Stimulated activated naive CD4-positive, alpha-beta T cell treated with Interleukin-2 at 50 U/mL for 16 hours (primary cell): ENCODE measurements around the gene CAPN15.
"Not testable (repeated sequence)": the region's sequence is repeated elsewhere in the genome, so short reads cannot be mapped to it uniquely, and the experiment has no call there.

Source experiments
- DNase-seq: peaks from one replicate; lab custom pipeline; 2025; lab: John Stamatoyannopoulos, UW

Gene CAPN15

DNA sequence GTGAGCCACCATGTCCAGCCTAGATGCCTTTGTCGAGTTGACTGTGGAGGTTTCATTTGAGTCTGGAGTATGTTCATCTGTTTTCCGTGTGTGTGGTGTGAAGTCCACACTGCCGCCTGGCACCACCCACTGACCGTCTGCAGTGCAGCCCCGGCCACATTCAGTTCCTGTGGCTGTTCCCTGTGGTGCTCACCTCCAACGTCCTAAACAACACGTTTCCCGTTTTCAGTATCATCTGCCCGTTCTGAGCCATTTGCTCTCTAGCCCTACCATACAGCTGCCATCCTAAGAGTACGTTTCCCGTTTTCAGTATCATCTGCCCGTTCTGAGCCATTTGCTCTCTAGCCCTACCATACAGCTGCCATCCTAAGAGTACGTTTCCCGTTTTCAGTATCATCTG lies 20.0 kb upstream of the CAPN15 start:
- DNase-seq = not testable (repeated sequence)

DNA sequence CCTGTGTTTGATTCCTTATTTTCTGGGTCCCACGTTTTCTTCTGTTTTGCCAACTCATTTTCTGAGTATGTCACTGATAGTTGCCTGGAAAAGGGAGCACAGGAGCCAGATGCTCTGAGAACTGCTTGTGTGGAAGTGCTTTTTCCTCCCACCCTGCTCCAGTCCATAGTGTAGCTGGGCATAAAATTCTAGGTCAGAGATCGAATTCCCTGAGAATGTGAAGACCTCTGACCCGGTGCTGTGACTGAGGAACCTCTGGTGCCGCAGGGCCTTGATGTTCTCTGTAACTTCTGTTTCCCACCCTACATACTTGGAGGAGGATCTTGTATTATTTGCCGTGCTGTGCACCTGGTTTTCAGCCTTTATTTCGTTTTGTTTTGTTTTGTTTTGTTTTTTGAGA lies 19.5 kb upstream of the CAPN15 start:
- no peak for DNase-seq

DNA sequence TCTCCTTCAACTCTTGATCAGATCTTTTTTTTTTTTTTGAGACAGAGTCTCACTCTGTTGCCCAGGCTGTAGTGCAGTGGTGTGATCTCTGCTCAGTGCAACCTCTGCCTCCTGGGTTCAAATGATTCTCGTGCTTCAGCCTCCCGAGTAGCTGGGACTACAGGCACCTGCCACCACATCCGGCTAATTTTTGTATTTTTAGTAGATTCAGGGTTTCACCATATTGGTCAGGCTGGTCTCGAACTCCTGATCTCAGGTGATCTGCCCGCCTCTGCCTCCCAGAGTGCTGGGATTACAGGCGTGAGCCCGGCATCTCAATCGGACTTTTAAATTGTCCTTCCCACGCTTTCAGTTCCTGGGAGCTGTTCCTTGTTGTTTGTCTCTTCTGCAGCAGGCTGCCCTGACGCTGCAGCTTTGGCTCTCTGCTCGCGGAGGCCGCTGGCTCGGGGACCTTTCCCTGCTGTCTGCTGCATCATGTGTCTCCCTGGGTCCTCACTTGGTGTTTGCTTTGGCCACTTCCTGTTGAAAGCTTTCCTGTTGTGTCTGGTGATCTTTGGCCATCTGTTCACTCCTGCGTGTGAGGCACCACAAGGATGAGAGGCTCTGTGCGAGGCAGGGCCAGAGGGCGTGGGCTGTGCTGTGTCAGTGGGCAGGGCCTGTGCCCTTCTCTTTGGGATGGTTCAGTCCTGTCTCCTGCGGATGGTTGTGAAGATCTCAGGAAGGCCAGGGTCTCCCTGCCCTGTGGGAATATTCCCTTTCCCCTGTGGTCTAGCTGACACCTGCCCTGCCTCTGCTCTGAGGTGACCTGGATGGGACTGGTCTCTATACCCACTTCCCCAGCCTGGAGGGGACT lies 18.4 kb upstream of the CAPN15 start:
- no peak for DNase-seq

DNA sequence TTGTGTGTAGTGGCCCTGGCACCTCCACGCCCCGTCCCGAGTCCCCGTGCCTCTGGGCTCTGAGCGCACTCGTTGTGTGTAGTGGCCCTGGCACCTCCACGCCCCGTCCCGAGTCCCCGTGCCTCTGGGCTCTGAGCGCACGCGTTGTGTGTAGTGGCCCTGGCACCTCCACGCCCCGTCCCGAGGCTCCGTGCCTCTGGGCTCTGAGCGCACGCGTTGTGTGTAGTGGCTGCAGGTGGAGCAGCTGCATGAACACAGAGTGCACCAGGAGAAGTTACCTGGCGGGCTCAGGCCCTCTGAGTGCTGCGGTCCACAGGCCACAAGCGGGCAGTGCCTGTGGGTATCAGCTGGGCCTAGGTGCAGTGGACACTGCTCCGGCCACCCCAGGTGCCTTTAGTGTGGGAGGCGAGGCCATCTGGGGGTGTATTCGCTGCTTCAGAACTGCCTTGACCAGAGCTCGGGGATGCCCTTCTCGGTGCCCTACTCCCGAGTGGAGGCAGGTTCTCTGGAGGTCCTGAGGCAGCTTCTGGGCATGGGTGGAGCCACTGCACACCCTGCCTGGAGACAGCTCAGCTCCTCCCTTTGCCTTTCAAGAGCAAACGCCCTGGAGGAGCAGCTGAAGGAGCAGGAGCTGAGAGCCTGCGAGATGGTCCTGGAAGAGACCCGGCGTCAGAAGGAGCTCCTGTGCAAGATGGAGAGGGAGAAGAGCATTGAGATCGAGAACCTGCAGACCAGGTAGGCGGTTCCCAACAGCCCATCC lies 17.3 kb upstream of the CAPN15 start:
- no peak for DNase-seq

DNA sequence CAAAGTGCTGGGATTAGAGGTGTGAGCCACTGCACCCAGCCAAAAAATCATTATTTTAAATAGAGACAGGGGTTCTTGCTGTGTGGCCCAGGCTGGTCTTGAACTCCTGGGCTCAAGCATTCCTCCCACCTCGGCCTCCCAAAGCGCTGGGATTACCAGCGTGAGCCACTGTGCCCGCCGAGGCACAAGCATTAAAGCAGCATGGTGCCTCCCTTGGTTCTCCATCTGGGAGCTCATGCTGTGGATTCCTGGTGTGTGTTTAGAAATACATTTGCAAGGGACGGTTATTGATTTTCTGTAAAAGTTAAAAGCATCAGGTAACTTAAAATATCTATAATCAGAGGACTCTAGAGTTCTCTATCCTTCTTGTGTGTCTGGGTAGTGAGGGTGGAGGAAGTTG lies 14.7 kb upstream of the CAPN15 start:
- no peak for DNase-seq

DNA sequence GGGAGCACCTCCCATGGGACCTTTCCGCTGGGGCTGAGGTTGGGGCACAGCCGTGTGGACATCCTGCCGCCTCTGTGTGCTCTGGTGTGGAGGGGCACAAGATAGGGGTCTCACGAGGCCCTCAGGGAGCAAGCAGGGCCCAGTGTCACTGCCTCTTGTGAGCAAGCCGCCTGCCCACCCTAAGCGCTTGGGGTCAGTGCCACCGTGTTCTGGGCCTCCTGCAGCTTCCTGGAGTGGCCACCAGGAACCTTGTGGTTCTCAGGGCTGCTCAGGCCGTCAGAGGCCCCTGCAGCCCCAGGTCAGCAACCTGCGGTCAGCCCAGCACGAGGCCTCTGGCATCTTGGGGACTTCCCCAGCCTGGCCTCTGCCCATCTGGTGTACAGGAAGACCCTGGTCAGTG lies 13.6 kb upstream of the CAPN15 start:
- DNase-seq = no peak

DNA sequence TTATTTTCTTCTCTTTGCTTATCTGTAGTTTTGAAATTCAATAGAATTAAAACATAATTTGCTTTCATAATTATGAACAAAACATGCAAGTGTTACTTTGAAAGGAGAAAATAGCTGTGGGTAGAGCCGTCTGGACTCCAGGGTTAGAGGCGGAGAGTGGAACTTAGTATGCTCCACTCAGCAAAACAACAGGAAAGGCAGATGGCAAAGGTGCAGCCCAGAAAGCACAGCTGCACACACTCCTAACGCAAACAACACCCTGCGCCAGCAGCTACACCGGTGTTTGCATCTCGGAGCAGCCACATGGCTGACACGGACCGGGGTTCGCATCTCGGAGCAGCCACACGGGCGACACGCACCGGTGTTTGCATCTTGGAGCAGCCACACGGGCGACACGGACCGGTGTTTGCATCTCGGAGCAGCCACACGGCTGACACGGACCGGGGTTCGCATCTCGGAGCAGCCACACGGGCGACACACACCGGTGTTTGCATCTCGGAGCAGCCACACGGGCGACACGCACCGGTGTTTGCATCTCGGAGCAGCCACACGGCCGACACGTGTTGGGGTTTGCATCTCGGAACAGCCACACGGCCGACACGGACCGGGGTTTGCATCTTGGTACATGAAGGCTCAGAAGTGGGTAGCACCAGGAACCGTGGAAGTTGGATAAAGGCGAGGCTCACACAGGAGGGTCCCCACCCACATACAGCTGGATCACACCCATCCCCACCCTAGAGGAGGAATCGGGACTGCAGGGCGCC lies 12.2 kb upstream of the CAPN15 start:
- no peak for DNase-seq

DNA sequence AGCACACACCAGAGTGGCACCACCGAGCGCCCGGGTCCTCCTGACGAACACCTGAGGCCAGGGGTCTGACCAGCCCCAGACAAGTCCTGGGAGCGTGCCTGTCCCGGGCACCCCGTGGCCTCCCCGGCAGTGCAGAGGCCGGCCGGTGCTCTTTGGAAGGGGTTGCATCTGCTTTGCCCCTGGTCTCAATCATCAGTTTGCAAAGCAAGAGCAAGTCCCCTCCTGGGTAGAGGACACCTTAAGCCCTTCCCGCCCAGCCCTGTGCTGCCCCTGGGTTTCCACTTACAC lies 11.6 kb upstream of the CAPN15 start:
- DNase-seq = no peak

DNA sequence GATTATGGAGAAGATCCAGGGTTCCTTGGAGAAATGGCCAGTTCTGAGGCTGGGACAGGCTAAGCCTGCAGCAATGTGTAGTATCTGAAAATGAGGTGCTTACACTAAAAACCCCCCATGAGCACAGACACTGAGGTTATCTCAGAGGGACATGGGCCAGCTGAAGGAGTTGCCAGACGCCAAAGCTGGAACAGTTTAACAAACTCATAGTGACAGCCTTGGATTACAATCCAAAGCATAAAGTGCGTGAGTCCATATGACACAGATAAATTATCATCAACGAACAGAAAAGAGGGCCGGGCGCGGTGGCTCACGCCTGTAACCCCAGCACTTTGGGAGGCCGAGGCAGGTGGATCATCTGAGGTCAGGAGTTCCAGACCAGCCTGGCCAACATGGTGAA lies 11.2 kb upstream of the CAPN15 start:
- no peak for DNase-seq

DNA sequence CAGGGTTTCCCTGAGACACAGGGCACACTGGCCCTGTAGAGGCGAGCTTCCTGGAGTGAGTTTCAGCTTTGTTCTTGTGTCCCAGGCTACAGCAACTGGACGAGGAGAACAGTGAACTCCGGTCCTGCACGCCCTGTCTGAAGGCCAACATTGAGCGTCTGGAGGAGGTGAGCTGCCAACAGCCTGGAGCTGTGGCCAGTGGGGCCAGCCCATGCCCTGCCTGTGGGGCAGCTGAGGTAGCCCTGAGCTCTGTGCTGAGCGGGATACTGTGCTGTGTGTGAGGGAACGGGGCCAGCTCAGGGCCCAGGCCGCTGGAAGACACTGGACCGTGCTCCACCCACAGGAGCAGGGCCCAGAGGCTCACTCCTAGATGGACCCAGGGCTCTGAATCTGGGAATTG lies 8.7 kb upstream of the CAPN15 start:
- DNase-seq = no peak

DNA sequence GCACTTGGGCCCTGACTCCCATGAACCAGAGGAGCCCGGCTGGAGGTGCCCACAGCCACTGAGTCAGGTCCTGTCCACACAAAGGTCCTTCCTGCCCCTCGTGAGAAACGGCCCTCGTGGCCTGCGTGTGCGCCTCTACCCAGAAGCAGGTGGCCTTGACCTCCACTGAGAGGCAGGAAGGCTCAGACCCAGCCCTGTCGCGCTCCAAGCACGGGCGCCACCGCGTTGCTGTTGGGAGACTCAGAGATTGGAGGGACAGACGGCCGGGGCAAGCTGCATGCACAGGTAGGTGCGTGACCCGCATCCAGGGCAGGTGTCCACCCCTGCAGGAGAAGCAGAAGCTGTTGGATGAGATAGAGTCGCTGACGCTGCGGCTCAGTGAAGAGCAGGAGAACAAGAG lies 8.1 kb upstream of the CAPN15 start:
- no peak for DNase-seq

DNA sequence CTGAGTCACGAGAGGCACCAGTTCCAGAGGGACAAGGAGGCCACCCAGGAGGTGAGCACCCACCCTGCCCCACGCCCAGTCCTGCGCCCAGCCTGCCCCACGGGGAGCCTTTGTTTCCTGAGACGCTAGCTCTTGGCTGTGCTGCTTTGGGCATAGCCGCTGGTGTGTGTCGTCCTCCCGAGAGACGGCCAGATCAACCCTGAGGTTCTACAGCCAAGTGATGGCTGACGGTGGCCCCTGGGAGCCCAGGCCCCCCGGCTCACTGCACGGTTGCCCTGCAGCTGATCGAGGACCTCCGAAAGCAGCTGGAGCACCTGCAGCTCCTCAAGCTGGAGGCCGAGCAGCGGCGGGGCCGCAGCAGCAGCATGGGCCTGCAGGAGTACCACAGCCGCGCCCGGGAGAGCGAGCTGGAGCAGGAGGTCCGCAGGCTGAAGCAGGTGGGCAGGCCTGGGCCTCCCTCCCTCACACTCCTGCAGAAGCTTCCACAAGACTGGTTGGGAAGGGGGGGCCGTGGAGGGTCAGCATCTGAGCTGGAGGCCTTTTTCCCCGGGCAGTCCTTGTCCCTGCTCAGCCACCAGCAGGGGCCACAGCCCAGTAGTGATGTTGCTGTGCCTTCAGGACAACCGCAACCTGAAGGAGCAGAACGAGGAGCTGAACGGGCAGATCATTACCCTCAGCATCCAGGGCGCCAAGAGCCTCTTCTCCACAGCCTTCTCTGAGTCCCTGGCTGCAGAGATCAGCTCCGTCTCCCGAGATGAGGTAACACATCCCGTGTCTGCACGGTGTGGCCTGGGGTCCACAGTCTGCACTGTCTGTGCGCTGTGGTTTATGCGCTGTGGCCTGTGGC lies 7.4 kb upstream of the CAPN15 start:
- no peak for DNase-seq

DNA sequence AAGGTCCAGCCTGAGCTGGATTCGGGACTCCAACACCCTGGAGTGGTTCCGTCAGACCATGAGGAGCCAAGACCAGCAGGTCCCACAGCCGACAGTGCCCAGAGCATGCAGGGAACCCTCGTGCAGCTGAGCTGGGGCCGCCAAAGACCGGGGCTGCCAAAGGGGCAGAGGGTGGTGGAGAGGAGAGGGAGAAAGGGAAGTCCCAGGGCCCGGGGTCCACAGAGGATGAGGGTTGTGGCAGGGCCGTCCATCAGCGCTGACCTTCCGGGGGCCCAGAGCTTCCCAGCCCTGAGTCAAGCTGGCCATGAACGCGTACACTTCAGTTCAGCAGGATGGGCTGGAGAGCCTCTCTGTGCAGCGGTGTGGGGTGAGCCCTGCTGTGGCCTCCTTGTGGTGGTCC lies 6.7 kb upstream of the CAPN15 start:
- no peak for DNase-seq

DNA sequence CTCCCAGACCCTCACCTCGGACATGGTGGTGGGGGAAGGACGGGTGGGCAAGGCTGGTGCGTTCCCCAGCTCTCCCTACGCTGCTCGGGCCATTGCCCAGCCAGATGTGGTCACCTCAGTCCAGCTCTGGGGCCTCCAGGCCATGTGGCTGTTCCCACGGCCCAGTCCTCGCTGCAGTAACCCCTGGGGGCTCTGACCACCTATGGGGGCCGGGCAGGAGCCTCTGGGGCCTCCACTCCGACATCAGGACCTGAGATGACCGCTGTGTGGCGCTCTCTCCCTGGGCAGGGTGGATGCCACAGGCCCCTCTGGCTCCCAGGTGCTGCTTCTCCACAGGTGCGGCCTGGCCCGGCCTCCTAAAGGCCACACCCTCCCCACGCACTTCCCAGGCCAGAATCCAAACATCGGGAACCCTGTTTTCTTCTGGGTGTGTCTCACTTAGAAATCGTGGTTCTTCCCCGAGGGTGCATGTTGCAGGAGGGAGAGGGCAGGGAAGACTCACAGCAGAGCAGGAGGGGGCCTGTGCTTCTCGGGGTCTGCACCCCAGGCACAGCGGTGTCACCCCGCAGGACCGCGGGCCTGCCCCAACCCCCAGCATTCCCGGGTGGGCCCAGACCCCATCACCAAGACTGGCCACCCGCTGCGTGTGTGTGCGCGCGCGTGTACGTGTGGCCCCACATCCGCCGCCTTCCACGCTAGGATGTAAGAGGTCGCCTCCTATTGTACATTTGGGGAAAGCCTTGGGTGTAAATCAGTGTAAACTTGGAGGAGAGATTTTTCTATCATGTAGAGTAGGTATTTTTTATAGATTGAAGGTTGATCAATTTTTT lies 5.9 kb upstream of the CAPN15 start:
- DNase-seq = no peak

DNA sequence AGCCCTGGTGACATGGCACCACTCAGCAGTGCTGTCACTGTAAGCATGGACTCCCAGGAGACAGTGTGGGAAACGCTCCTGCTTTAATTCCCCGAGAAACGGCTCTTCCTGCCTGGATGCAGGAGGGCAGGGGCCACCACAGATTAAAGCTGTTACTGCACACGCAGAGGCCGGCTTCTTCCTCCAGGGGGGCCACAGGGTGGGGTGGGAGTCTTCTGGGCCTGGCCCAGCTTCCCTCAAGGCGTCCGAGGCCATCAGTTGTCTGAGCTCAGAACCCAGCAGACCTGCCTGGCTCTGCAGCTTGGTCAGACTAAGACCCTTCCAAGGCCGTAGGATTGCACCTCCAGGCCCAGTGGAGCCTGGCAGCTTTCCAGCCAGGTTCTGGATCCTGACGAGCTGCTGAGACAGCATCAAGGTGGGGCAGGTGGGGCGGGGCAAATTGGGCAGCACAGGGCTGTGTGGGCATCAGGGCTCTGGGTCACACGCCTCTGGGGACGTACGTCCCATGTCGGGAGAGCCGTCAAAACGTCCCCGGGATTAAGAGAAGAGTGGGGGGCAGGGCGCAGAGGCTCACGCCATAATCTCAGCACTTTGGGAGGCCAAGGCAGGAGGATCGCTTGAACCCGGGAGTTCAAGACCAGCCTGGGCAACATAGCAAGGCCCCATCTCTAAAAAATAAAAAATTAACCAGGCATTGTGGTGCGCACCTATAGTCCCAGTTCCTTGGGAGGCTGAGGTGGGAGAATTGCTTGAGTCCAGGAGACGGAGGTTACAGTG lies 5.0 kb upstream of the CAPN15 start:
- no peak for DNase-seq

DNA sequence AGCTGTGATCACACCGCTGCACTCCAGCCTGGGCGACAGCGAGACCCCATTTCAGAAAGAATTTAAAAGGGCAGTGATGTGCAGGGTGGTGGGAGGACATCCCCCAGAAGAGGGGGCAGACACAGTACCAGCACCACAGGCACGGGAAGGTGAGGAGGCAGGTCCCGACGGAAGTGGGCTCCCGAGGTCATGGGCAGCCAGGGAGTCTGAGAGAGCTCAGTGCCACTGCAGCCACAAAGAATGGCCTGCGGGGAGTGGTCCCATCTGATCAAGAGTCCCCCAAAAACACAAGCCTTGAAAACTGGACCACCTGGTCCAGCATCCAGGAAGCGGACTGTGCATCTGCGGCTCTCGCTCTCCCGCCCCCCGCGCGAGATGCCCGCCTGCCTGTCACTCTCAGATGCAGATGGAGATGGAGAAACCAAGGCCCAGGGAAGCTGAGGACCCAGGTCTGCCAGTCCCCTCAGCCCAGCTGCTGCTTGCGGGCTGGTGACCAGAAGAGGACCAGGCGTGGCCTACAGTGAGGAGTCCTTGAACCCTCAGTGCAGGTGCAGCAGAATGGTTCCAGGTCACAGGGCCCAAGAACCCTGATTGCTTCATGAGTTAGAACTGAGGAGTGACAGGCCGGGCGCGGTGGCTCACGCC lies 4.3 kb upstream of the CAPN15 start:
- DNase-seq = no peak

DNA sequence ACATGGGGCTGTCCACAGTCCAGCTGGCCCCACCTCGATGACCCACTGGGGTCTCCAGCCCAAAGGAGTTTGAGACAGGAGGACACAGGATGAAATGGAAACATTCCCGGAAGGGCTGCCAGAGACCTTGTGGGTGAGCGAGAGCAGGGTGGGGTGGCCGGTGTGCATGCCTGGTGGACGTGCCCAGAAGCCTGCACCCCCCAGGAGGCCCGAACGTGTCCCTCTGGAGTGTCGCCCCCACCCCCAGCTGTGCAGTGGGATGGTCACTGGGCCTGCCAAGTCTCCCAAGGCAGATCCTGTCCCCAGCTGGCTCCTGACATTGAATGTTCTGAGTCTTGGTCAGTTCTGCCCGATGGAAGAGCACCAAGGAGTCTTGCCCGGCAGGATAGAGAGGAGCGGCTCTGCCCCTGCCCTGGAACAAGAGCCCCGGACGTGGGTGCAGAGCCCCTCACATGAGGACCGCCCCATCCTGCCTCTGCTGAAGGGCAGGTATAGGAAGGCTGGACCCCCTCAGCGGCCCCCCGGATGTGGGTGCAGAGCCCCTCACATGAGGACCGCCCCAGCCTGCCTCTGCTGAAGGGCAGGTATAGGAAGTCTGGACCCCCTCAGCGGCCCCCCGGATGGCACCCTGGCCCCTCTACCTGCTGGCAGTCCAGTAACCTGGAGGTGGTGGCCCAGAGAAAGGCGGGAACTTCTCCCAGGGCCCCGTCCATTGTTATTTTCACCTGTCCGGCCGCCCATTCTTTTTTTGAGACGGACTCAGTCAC lies 3.1 kb upstream of the CAPN15 start:
- DNase-seq = no peak

DNA sequence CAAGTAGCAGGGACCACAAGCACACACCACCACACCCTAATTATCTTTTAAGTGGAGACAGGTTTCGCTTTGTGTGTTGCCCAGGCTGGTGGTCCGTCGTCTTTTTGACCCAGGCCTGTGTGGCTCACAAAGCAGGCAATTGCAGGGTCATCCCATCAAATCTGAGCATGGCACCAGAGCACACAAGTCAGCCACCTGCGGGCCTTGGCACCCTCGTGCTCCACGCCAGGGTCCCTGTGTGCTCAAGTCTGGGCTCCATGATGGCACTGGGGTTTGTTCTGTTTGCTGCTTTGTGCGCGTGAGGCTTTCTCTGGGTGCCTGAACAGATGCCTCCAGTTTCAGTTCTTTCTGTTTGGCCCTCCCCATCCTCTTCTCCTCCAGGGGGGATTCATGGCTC lies 2.4 kb upstream of the CAPN15 start:
- no peak for DNase-seq

DNA sequence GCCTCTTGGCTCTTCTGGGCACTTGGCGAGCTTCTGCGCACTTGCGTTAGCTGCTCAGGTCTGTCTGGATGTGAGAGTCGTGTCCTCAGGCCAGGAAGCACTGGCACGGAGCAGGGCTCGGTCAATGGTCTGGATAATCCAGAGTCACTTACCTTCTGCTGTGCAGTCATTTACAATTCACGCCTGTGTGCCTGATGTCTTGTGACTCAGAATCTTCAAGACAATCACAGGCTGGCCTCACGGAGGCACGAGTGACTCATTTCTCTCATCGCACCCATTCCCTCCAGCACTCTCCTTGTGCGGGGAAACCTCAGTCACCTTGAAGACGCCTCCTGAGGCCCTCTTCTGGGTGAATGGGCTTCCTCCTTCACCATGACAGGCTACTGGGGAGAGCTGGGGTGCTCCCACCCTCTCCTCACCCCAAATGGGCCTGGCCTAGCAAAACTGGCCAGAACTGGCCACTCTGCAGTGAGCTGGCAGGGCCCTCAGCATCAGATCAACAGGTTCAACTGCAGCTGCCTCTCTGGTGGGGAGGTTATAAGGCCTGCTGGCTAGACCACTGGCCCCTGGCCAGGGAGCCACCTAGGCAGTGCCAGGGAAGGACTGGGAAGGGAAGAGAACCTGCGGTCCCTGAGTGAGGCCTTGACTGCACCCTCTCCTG lies 1.9 kb upstream of the CAPN15 start:
- peak; percentile 81 for DNase-seq
